C4-2B (cell line): ENCODE measurements around the gene RBM15B.

ENCODE experiments used
- ZFX ChIP-seq: fragments of 450-650 bp; IDR thresholded peaks from 2 replicates; pipeline ENCODE4 v1.6.1; 2017
- TF ChIP-seq, protein P1 (sequence below): fragments of 450-650 bp; conservative IDR thresholded peaks from 2 replicates; pipeline ENCODE4 v1.5.1; 2017; ENCODE audit warnings: mild to moderate bottlenecking

DNA sequence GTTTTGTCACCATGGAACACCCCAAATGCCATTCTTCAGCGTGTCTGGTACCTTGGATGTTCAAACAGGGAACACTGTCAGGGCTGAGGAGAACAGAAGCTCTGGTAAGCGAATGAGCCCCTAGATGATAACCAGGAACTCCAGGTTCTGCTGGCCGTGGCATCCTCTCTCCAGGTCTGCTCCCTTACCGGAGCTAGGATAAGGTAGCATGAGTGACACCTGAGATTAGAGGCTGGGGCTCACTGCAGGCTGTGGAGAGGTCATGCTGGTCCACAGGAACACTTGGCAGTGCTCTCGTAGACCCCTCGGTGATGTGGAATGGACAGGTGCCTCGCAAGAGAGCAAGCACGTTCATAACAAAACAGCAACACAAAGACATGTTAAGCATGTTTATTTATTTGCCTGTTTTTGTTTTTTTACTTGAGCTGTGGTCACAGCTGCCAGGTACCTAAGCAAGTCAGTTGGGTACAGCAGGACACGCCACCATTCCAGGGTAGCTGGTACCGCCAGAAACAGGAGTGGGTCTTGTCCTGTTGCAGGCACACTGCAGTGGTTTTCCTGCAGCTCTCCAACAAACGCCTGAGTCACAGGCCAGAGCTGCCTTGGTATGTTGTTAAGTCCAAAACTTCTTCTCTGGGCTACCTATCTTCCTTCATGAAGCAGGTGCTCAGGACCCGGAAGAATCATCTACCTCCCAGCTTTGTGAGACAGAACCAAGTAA lies 4.6 kb downstream of the RBM15B start:
- TF ChIP-seq, protein P1, sequence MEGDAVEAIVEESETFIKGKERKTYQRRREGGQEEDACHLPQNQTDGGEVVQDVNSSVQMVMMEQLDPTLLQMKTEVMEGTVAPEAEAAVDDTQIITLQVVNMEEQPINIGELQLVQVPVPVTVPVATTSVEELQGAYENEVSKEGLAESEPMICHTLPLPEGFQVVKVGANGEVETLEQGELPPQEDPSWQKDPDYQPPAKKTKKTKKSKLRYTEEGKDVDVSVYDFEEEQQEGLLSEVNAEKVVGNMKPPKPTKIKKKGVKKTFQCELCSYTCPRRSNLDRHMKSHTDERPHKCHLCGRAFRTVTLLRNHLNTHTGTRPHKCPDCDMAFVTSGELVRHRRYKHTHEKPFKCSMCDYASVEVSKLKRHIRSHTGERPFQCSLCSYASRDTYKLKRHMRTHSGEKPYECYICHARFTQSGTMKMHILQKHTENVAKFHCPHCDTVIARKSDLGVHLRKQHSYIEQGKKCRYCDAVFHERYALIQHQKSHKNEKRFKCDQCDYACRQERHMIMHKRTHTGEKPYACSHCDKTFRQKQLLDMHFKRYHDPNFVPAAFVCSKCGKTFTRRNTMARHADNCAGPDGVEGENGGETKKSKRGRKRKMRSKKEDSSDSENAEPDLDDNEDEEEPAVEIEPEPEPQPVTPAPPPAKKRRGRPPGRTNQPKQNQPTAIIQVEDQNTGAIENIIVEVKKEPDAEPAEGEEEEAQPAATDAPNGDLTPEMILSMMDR = no peak
- TF ChIP-seq ZFX = no peak
